NT2/D1 (cell line): Measurements from ENCODE around the gene SPATS1.

Experiments
- SUZ12 ChIP-seq: IDR thresholded peaks from 2 replicates; pipeline ENCODE4 v1.6.1; 2011; ENCODE audit not compliant: insufficient read length, insufficient read depth; ENCODE audit errors: extremely low read depth
- YY1 ChIP-seq: IDR thresholded peaks from 2 replicates; pipeline ENCODE4 v1.6.1; 2011; ENCODE audit not compliant: insufficient read length, insufficient read depth
- ZNF274 ChIP-seq: IDR thresholded peaks from 2 replicates; pipeline ENCODE4 v1.6.1; 2011; ENCODE audit warnings: mild to moderate bottlenecking, low read depth, low read length

DNA sequence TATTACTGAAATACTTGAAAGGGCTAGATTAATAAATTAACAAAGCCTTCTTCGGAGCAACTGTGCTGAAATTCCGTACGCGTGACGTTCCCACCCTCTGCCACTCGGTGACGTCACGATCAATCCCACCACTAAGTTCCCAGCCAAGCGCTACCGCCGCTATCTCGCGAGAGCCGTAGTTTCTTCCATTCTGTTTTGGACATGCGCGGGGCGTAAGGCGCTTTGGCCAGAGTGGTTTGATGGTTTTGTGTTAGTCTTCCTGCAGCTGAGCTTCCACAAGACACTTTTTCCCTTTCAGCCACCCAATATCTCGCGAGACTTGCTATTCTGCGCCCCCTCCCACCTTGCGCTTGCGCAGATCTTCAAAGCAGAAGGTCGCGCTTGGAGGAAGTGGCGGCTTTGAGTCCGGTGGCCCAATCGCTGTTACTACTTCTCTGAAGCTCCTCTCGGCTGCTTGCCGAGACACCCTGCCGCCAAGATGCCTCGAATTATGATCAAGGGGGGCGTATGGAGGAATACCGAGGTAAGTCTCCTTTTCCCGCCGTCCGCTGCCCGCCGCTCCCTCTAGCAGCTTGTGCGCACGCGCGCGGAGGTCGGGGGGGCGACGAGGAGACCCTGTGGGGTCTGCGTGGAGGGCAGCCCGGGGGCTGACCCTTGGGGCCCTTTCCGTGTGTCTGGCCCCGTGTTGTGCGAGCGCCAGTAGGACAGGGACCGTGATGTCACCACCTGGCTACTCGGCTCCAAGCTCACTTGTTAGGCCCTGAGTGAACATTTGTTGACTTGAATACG lies 45.1 kb downstream of the SPATS1 start, which contains the start of gene CDC5L:
- TF ChIP-seq YY1 = no peak
- no peak for TF ChIP-seq ZNF274
- TF ChIP-seq SUZ12 = no peak
